ENCODE data around the gene ILK.
A peak's percentile ranks its signal among the peaks of the same experiment; 100 is the strongest.

Gene ILK

GRCh38 chr11:6601041-6601461 is 2.5 kb upstream of the ILK start:
- H3K36me3 ChIP-seq (replicated peaks; ENCODE audit: low read depth, low read length) = peaks cover 47% of the 10 kb centered on the region
- H3K4me1 ChIP-seq (ENCODE audit: low read length) = peaks cover 26% of the 10 kb centered on the region
- H4K20me1 ChIP-seq (ENCODE audit: insufficient read depth, low read length) = no peaks in the 10 kb centered on the region
- no peak overlapping the region for H3K4me2 ChIP-seq (ENCODE audit: low read length)
- TF ChIP-seq CTCF (IDR thresholded peaks at IDR 0.05; ENCODE audit: low read depth, low read length) = no peak
- TF ChIP-seq EZH2phosphoT487 (IDR thresholded peaks at IDR 0.05; ENCODE audit: low read depth) = no peak
- no peaks in the 10 kb centered on the region for H3K9me3 ChIP-seq (ENCODE audit: insufficient read depth, low read length)
- H3K4me3 ChIP-seq (ENCODE audit: low read length) = no peak overlapping the region
- no peak overlapping the region for H3K9ac ChIP-seq (ENCODE audit: low read length)
- no peaks in the 10 kb centered on the region for H3K27me3 ChIP-seq (ENCODE audit: low read depth, low read length)
- H3K79me2 ChIP-seq (ENCODE audit: low read length) = peaks cover 62% of the 10 kb centered on the region
- H2AFZ ChIP-seq (ENCODE audit: low read depth, low read length) = no peak overlapping the region
- no peak overlapping the region for H3K27ac ChIP-seq (ENCODE audit: low read length)

- Histone ChIP-seq H3K79me2 (ENCODE audit: low read length) (peaks cover 62% of the 10 kb centered on the region), H3K27ac (ENCODE audit: low read length) (no peak overlapping the region; the same call in 1 of the 2 replicates), H3K9ac (ENCODE audit: low read length) (peak overlapping the region; percentile 98), H2AFZ (ENCODE audit: low read depth, low read length) (no peak overlapping the region), H3K4me2 (ENCODE audit: low read length) (peak overlapping the region; percentile 94), H3K36me3 (replicated peaks; ENCODE audit: low read depth, low read length) (peaks cover 38% of the 10 kb centered on the region), H3K27me3 (ENCODE audit: low read depth, low read length) (no peaks in the 10 kb centered on the region), H3K9me3 (ENCODE audit: insufficient read depth, low read length) (no peaks in the 10 kb centered on the region), H4K20me1 (ENCODE audit: insufficient read depth, low read length) (no peaks in the 10 kb centered on the region), H3K4me3 (ENCODE audit: low read length) (peak overlapping the region; percentile 99), H3K4me1 (ENCODE audit: low read length) (peaks cover 39% of the 10 kb centered on the region)
- TF ChIP-seq CTCF (IDR thresholded peaks at IDR 0.05; ENCODE audit: low read depth, low read length) (no peak), EZH2phosphoT487 (IDR thresholded peaks at IDR 0.05; ENCODE audit: low read depth) (no peak)
Observed at GRCh38 chr11:6602096-6602940, 1.3 kb upstream of the ILK start.

- Histone ChIP-seq H3K27me3 (ENCODE audit: low read depth, low read length) (no peaks in the 10 kb centered on the region), H3K9ac (ENCODE audit: low read length) (peak overlapping the region; percentile 98), H3K79me2 (ENCODE audit: low read length) (peaks cover 63% of the 10 kb centered on the region), H3K4me3 (ENCODE audit: low read length) (peak overlapping the region; percentile 99), H2AFZ (ENCODE audit: low read depth, low read length) (peak overlapping the region; percentile 84), H4K20me1 (ENCODE audit: insufficient read depth, low read length) (0 out of 2 replicates have a peak, but pooled peaks cover 4% of the 10 kb centered on the region), H3K9me3 (ENCODE audit: insufficient read depth, low read length) (no peaks in the 10 kb centered on the region), H3K4me1 (ENCODE audit: low read length) (peaks cover 50% of the 10 kb centered on the region), H3K36me3 (replicated peaks; ENCODE audit: low read depth, low read length) (peaks cover 40% of the 10 kb centered on the region), H3K4me2 (ENCODE audit: low read length) (peak overlapping the region; percentile 98), H3K27ac (ENCODE audit: low read length) (peak overlapping the region; percentile 70)
- TF ChIP-seq CTCF (IDR thresholded peaks at IDR 0.05; ENCODE audit: low read depth, low read length) (peak; percentile 55), EZH2phosphoT487 (IDR thresholded peaks at IDR 0.05; ENCODE audit: low read depth) (no peak)
Observed at GRCh38 chr11:6604081-6604626, 580 bp downstream of the ILK start.

DNA sequence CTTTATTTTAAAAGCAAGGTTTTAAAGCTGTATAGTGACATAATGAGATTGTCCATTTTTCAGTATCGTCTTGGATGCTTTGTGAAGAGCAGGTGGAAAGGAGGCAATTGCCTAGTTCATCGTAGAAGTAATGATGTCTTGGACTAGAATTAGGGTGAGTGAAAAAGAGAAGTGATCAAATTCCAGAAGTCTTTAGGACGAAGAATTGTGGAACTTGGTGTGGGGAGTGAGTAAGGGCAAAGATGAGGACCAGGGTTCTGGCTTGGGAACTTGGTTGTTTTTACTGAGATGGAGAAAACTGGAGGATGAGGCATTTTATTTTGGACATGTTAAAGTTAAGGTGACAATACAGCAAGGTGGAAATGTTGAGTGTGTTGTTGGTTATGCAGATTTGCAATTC is 1.2 kb downstream of the ILK start:
- no peaks in the 10 kb centered on the region for H3K27me3 ChIP-seq (ENCODE audit: low read depth, low read length)
- H3K27ac ChIP-seq (ENCODE audit: low read length) = peak overlapping the region; percentile 70
- H3K79me2 ChIP-seq (ENCODE audit: low read length) = peaks cover 63% of the 10 kb centered on the region
- H2AFZ ChIP-seq (ENCODE audit: low read depth, low read length) = no peak overlapping the region
- H3K4me2 ChIP-seq (ENCODE audit: low read length) = peak overlapping the region; percentile 98
- H3K9ac ChIP-seq (ENCODE audit: low read length) = peak overlapping the region; percentile 98
- H4K20me1 ChIP-seq (ENCODE audit: insufficient read depth, low read length) = 0 out of 2 replicates have a peak, but pooled peaks cover 4% of the 10 kb centered on the region
- peak overlapping the region; percentile 99 for H3K4me3 ChIP-seq (ENCODE audit: low read length)
- no peaks in the 10 kb centered on the region for H3K9me3 ChIP-seq (ENCODE audit: insufficient read depth, low read length)
- TF ChIP-seq CTCF (IDR thresholded peaks at IDR 0.05; ENCODE audit: low read depth, low read length) (no peak), EZH2phosphoT487 (IDR thresholded peaks at IDR 0.05; ENCODE audit: low read depth) (no peak)
- peaks cover 39% of the 10 kb centered on the region for H3K36me3 ChIP-seq (replicated peaks; ENCODE audit: low read depth, low read length)
- peaks cover 50% of the 10 kb centered on the region for H3K4me1 ChIP-seq (ENCODE audit: low read length)
